HG02840 (cell line): ENCODE measurements around the gene RAB13.
"Not testable (repeated sequence)": the region's sequence is repeated elsewhere in the genome, so short reads cannot be mapped to it uniquely, and the experiment has no call there.

Experiments used
- ATAC-seq: cut with Tn5 transposase; IDR thresholded peaks from one replicate; pipeline ENCODE4 v1.9.1; 2021; ENCODE audit warnings: mild to moderate bottlenecking, moderate library complexity, moderate number of reproducible peaks; ENCODE audit not compliant: unreplicated experiment, low FRiP score

Gene RAB13

GRCh38 chr1:153985941-153986761, at the start of gene RAB13:
RAB13 (minus strand) TSS chr1:153986339; CDS start chr1:153986236, 103 bp downstream.
- no peak for ATAC-seq

- not testable (repeated sequence) for ATAC-seq
Observed at GRCh38 chr1:154033697-154034096, 47.6 kb upstream of the RAB13 start.

- no peak for ATAC-seq
Observed at GRCh38 chr1:154019940-154020339, 33.8 kb upstream of the RAB13 start.

GRCh38 chr1:154019269-154019668, 33.1 kb upstream of the RAB13 start:
- ATAC-seq: no peak

- no peak for ATAC-seq
Observed at GRCh38 chr1:154014154-154014907, 28.2 kb upstream of the RAB13 start.

- ATAC-seq: not testable (repeated sequence)
Observed at GRCh38 chr1:154012543-154012942, 26.4 kb upstream of the RAB13 start.

- no peak for ATAC-seq
Observed at GRCh38 chr1:154012129-154012528, 26.0 kb upstream of the RAB13 start.

GRCh38 chr1:154006136-154006535, 20.0 kb upstream of the RAB13 start:
- no peak for ATAC-seq

GRCh38 chr1:154000420-154000819, 14.3 kb upstream of the RAB13 start:
- ATAC-seq: no peak

GRCh38 chr1:153996882-153997281, 10.7 kb upstream of the RAB13 start:
- not testable (repeated sequence) for ATAC-seq

- no peak for ATAC-seq
Observed at GRCh38 chr1:153995640-153996039, 9.5 kb upstream of the RAB13 start.

GRCh38 chr1:153995202-153995601, 9.1 kb upstream of the RAB13 start:
- ATAC-seq: no peak

GRCh38 chr1:153991806-153992205, 5.7 kb upstream of the RAB13 start:
- no peak for ATAC-seq

- no peak for ATAC-seq
Observed at GRCh38 chr1:153991151-153991630, 5.1 kb upstream of the RAB13 start.

GRCh38 chr1:153990468-153991150, 4.5 kb upstream of the RAB13 start, which contains the start of gene RPS27:
RPS27 (plus strand) TSS chr1:153990762; CDS start chr1:153990797, 35 bp downstream.
- ATAC-seq: peak; percentile 81

GRCh38 chr1:153987621-153988020, 1.5 kb upstream of the RAB13 start:
- no peak for ATAC-seq

- ATAC-seq: no peak
Observed at GRCh38 chr1:153985341-153985912, 712 bp downstream of the RAB13 start.

GRCh38 chr1:153984123-153984894, 1.8 kb downstream of the RAB13 start:
- ATAC-seq: no peak

- ATAC-seq: not testable (repeated sequence)
Observed at GRCh38 chr1:153981735-153982134, 4.4 kb downstream of the RAB13 start.

- ATAC-seq: not testable (repeated sequence)
Observed at GRCh38 chr1:153979091-153979490, 7.0 kb downstream of the RAB13 start.
